Sciatic nerve (tissue), 2 donors: Measurements from ENCODE around the gene R3HDM4. TPM values are rescaled to one million over a fixed set of nuclear protein-coding genes. Genes with fewer than 3 reads are reported as not detected.
A peak's percentile ranks its signal among the peaks of the same experiment; 100 is the strongest.

Experiments used
- ATAC-seq: fragments of 200-7000 bp; cut with Tn5 transposase; one replicate; pipeline ENCODE4 v1.9.1; 2020; ENCODE audit warnings: mild to moderate bottlenecking, moderate library complexity
- DNase-seq: peaks from one replicate; pipeline ENCODE4 v3.0.0-alpha.2; 2020; ENCODE audit warnings: low spot score
- intact Hi-C: fragments of 100-400 bp; cut with DNase I; formaldehyde crosslinking; loops from one replicate; pipeline ENCODE4 v1.14.2; 2022
- total RNA-seq: library from RNA; stranded (reverse); fragmentation: NEBNext Ultra II Directional; extraction: Animal tissue kit (Norgen Biotek cat#: 25700); gene quantifications from one replicate; pipeline ENCODE4 v1.2.1, GENCODE V29; 2021
- donor health status: DM: no; HTN: no; CAD: no.
- donor health status: DM: no; HTN: no; CAD: no.

Gene R3HDM4
- total RNA-seq, 1 donor from 2014 or later, result 48.9 TPM

GRCh38 chr19:870963-871401, 42.0 kb downstream of the R3HDM4 start:
- intact Hi-C loops, result no loop called here
- DNase-seq (no peak), ATAC-seq (no peak)

GRCh38 chr19:870314-870713, 42.7 kb downstream of the R3HDM4 start:
- DNase-seq (no peak), ATAC-seq (no peak)
- intact Hi-C loops, result no loop called here

- intact Hi-C loops, result no loop called here
- DNase-seq (peak; percentile 87), ATAC-seq (peak; percentile 77)
These were observed 43.5 kb downstream of the R3HDM4 start for GRCh38 chr19:869245-870177.

- no peak for DNase-seq
- intact Hi-C loops, result no loop called here
These were observed 44.4 kb downstream of the R3HDM4 start for GRCh38 chr19:868458-869244.

GRCh38 chr19:867855-868457, 45.1 kb downstream of the R3HDM4 start:
- ATAC-seq (no peak), DNase-seq (no peak)
- intact Hi-C loops, result no loop called here

More at GRCh38 chr19:868458-869244, 44.4 kb downstream of the R3HDM4 start:
- peak; percentile 2 for ATAC-seq

- peak; percentile 14 for ATAC-seq
- intact Hi-C loops, result no loop called here
These were observed 45.7 kb downstream of the R3HDM4 start for GRCh38 chr19:867301-867793.

GRCh38 chr19:866769-867300, 46.2 kb downstream of the R3HDM4 start:
- DNase-seq (no peak), ATAC-seq (no peak)
- intact Hi-C loops, result no loop called here

More at GRCh38 chr19:867301-867793, 45.7 kb downstream of the R3HDM4 start:
- DNase-seq, result no peak

- intact Hi-C loops, result no loop called here
- no peak for ATAC-seq
- no peak for DNase-seq
These were observed 49.8 kb downstream of the R3HDM4 start for GRCh38 chr19:863315-863620.

GRCh38 chr19:862581-863314, 50.3 kb downstream of the R3HDM4 start:
- intact Hi-C loops, result no loop called here
- DNase-seq, result peak; percentile 84
- peak; percentile 6 for ATAC-seq

GRCh38 chr19:861756-862580, 51.1 kb downstream of the R3HDM4 start:
- ATAC-seq (peak; percentile 0), DNase-seq (peak; percentile 79)
- intact Hi-C loops, result no loop called here

- DNase-seq (no peak), ATAC-seq (no peak)
- intact Hi-C loops, result no loop called here
These were observed 51.8 kb downstream of the R3HDM4 start for GRCh38 chr19:861141-861755.

- intact Hi-C loops, result no loop called here
- DNase-seq (peak; percentile 86), ATAC-seq (peak; percentile 78)
These were observed 53.9 kb downstream of the R3HDM4 start, which contains the start of gene CFD for GRCh38 chr19:858868-859843. TSS of gene CFD (plus strand) at chr19:859664. CDS start at chr19:859690, 26 bp downstream.

GRCh38 chr19:858284-858683, 54.7 kb downstream of the R3HDM4 start:
- intact Hi-C loops, result no loop called here
- ATAC-seq (no peak), DNase-seq (no peak)

- intact Hi-C loops, result no loop called here
- DNase-seq (no peak), ATAC-seq (no peak)
These were observed 57.4 kb downstream of the R3HDM4 start for GRCh38 chr19:855566-856120.

GRCh38 chr19:855142-855541, 57.9 kb downstream of the R3HDM4 start:
- intact Hi-C loops, result no loop called here
- DNase-seq (no peak), ATAC-seq (no peak)

GRCh38 chr19:854549-854948, 58.5 kb downstream of the R3HDM4 start:
- ATAC-seq, result no peak
- DNase-seq, result no peak
- intact Hi-C loops, result no loop called here
